Measurements from ENCODE around the gene APBB1.
A peak's percentile ranks its signal among the peaks of the same experiment; 100 is the strongest.

- no peak for TF ChIP-seq POLR2A (IDR thresholded peaks at IDR 0.05)
- peak; percentile 15 to 84 (median 68) for TF ChIP-seq CTCF (IDR thresholded peaks at IDR 0.05)
Observed at GRCh38 chr11:6443269-6444003, 24.5 kb upstream of the APBB1 start.

All from thyroid gland (tissue), 4 donors.